Endothelial cell of hepatic sinusoid (primary cell): ENCODE results near the gene CCDC24.

Experiments used
- in situ Hi-C: cut with HindIII; loops from 2 replicates; pipeline ENCODE4 v1.10.0; 2017; ENCODE audit warnings: low sequenced_read_pairs

The CCDC24 gene

DNA sequence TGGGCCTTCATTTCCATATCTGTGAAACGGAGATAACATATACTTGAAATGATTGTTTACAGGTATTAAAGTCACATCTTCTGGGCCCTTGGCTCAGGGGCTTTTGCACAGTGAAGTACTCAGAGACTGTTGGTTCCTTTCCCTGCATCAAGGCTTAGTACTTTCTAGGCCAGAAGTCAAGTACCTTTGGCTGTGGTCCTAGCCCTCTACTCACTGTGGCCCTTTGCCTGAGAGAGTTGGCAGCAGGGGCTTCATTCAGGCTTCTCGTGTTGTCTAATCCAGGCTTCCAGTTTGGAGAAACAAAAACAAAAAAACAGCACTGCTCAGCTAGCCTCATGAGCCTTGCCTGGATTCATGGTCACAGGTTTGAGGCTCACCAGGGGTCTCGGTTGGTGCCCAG, 29.7 kb upstream of the CCDC24 start:
- in situ Hi-C loops: no loop called here

DNA sequence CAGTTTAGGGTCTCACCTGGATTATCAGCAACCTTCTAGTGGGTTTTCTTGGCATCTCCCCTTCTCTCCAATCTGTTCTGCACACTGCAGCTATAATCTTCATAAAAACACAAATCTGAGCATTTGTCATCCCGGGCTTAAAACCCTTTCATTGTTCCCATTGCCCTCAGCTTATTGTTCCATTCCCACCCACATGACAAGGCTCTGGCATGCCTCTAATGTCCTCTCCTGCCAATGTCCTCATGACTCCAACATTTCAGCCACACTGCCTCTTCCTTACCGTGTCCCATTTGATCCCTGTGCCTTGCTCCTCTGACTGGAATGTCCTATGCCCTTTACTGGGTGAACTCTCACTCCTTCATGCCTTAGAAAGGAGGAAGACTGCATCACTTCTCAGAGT, 29.1 kb upstream of the CCDC24 start:
- in situ Hi-C loops: no loop called here

GRCh38 chr1:43963006-43963405, 28.4 kb upstream of the CCDC24 start:
- in situ Hi-C loops: no loop called here

GRCh38 chr1:43963890-43964289, 27.5 kb upstream of the CCDC24 start:
- in situ Hi-C loops: no loop called here

- in situ Hi-C loops: no loop called here
Observed at GRCh38 chr1:43965316-43965715, 26.1 kb upstream of the CCDC24 start.

GRCh38 chr1:43968348-43968948, 23.0 kb upstream of the CCDC24 start:
- in situ Hi-C loops: no loop called here

- in situ Hi-C loops: no loop called here
Observed at GRCh38 chr1:43969416-43969745, 22.0 kb upstream of the CCDC24 start.

- in situ Hi-C loops: loop anchor here (5.0 kb wide), 2 partner anchors 33 to 57 kb away; no protein-coding TSS in a partner anchor
Observed at GRCh38 chr1:43969746-43970466, 21.5 kb upstream of the CCDC24 start, which contains the start of gene DPH2. DPH2 (plus strand) TSS chr1:43970010; CDS start chr1:43970176, 166 bp downstream.

- in situ Hi-C loops: loop anchor here (5.0 kb wide), 2 partner anchors 33 to 57 kb away; no protein-coding TSS in a partner anchor
Observed at GRCh38 chr1:43970502-43970901, 20.9 kb upstream of the CCDC24 start.

GRCh38 chr1:43970911-43971310, 20.5 kb upstream of the CCDC24 start:
- in situ Hi-C loops: loop anchor here (5.0 kb wide), 2 partner anchors 34 to 56 kb away; no protein-coding TSS in a partner anchor

GRCh38 chr1:43971336-43971980, 19.9 kb upstream of the CCDC24 start:
- in situ Hi-C loops: loop anchor here (5.0 kb wide), 2 partner anchors 34 to 56 kb away; no protein-coding TSS in a partner anchor

DNA sequence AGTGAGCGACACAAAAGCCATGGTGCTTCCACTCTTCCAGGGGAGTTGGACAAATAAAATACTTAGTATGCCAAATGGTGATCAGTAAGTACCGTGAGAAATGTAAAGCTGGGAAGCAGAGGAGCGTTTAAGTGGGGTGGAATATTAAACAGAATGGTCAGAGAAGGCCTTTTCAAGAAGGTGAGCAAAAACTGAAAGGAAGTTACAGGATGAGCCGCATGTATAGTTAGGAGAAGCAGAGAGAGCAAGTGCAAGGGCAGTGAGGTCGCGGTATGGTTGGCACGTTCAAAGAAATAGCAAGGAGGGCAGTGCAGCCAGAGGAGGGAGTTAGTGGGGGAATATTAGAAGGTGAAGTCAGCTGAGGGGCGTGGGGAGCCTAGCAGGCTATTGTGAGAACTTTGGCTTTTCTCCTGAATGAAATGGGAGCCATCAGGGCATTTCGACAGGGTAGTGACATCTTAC, 17.4 kb upstream of the CCDC24 start:
- in situ Hi-C loops: loop anchor here (5.0 kb wide), 2 partner anchors 37 to 53 kb away; no protein-coding TSS in a partner anchor

DNA sequence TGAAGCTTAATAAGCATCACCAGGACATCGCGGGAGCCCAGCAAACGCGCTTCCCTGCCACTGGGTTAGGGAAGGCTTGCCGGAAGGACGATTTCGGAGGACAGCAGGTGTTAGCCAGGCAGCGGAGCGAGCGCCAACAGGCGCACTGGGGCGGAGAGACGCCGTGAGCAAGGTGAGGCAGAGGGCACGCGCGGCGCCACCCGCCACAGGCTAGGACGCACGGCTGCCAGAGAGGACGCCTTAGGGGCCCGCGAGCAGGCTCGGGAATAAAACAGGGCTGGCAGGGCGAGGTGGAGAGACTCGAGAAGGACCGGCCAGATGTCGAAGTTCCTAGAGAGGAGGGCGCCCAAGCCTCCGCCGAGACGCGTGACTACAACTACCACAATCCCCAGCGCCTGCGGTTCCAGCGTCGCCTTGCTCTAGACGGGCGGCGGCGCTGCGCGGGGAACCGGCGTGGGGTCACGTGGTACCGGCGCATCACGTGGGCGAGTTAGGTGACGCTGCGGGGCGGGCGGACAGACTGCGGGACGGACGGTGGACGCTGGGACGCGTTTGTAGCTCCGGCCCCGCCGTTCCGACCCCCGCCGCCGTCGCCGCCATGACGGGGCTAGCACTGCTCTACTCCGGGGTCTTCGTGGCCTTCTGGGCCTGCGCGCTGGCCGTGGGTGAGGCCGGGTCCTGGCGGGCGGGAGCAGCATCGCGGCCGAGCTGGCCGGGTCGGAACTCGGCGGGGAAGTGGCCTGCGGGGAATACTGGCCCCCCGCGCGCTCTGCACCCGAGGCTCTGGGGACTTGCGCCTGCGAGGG, 16.8 kb upstream of the CCDC24 start, which contains the start of gene ATP6V0B:
TSS of gene ATP6V0B (plus strand) at position 518 of the 806 bp plus-strand sequence. CDS start at position 599, 81 bp downstream.
- in situ Hi-C loops: loop anchor here (5.0 kb wide), 2 partner anchors 37 to 53 kb away; no protein-coding TSS in a partner anchor

DNA sequence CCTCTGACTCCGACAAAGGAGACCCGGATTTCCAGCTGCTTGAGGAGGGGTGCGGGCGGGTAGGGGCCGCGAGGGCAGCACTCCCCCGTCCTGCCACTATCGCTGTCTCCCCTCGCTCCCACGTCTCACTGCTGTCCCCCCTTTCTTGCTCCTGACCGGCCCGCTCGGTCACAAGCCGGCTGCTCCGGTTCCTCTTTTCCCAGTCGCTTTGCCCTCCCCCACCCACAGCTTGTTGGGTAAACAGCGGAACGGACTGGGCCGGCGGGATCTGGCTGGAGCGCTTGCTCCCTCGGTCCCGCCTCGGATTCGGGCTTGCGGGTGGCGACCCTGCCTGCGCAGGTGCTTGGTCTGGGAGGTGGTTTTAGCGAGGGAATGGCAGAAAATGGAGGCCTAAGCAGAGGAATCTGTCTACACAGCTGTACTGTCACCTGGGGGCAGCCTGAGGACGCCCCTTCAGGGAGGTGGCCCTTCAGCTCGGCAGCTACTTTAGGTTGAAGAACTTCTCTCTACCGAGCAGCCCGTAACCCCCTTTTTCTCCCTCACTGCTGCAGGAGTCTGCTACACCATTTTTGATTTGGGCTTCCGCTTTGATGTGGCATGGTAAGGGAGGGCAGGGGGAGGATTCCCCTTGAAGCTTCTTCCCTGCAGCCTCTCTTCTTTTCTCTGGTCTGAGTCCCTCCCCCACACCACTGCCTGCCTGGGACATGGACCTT, 16.0 kb upstream of the CCDC24 start:
- in situ Hi-C loops: no loop called here

GRCh38 chr1:43976045-43976444, 15.4 kb upstream of the CCDC24 start:
- in situ Hi-C loops: no loop called here

- in situ Hi-C loops: no loop called here
Observed at GRCh38 chr1:43976890-43977289, 14.5 kb upstream of the CCDC24 start.

GRCh38 chr1:43977376-43978263, 13.8 kb upstream of the CCDC24 start:
- in situ Hi-C loops: no loop called here

GRCh38 chr1:43978264-43978550, 13.2 kb upstream of the CCDC24 start:
- in situ Hi-C loops: no loop called here

- in situ Hi-C loops: no loop called here
Observed at GRCh38 chr1:43978551-43979260, 12.7 kb upstream of the CCDC24 start, which contains the start of gene B4GALT2. B4GALT2 (plus strand) TSS chr1:43979210; CDS start chr1:43981161, 1,951 bp downstream.
